Psoas muscle (tissue), 8 donors: ENCODE data around the gene IFT57. TPM values are rescaled to one million over a fixed set of nuclear protein-coding genes. Genes with fewer than 3 reads are reported as not detected.

ENCODE experiments used
- ATAC-seq, 4 donors: fragments of 200-7000 bp; cut with Tn5 transposase; one replicate each; pipeline ENCODE4 v1.9.1; 2020; ENCODE audit warnings: moderate library complexity in 3 of 4, mild to moderate bottlenecking in 2 of 4
- DNase-seq, 2 donors: peaks; one replicate each; pipeline ENCODE4 v3.0.0-alpha.2; 2020
- H3K27ac ChIP-seq: fragments of 200-600 bp; one replicate; pipeline ENCODE4 v1.8.0; 2022
- H3K27me3 ChIP-seq, 3 donors: fragments of 200-600 bp in 1 of 3; one replicate each; pipeline versions ENCODE4 v1.6.1 to v1.8.0; 2013 to 2022; ENCODE audit warnings: low read length in 2 of 3, mild to moderate bottlenecking in 2 of 3, moderate library complexity in 1 of 3; ENCODE audit not compliant: insufficient read depth in 3 of 3
- H3K36me3 ChIP-seq, 2 donors: fragments of 200-600 bp in 1 of 2; one replicate each; pipeline versions ENCODE4 v1.6.1 to v1.8.0; 2013 to 2022; ENCODE audit warnings: low read depth in 1 of 2, mild to moderate bottlenecking in 1 of 2, moderate library complexity in 1 of 2; ENCODE audit not compliant: insufficient read depth in 1 of 2
- H3K4me1 ChIP-seq: fragments of 200-600 bp; one replicate; pipeline ENCODE4 v1.8.0; 2022
- H3K4me3 ChIP-seq: fragments of 200-600 bp; one replicate; pipeline ENCODE4 v1.8.0; 2022; ENCODE audit warnings: mild to moderate bottlenecking
- H3K9me3 ChIP-seq: fragments of 200-600 bp; one replicate; pipeline ENCODE4 v1.8.0; 2022
- CTCF ChIP-seq: fragments of 200-600 bp; IDR thresholded peaks from one replicate; pipeline ENCODE4 v1.8.0; 2022; ENCODE audit warnings: antibody characterized with exemption
- WGBS, 3 donors: extraction: QIAGEN DNeasy Blood & Tissue Kit; methylation state at CpG; one replicate each; pipeline versions ENCODE4 v1.1.6 to v1.1.7; 2013; 5-methylcytosine and 5-hydroxymethylcytosine counted together
- intact Hi-C, 2 donors: fragments of 100-400 bp; cut with DNase I; formaldehyde crosslinking; loops; one replicate each; pipeline versions ENCODE4 v1.11.0 to v1.14.2; 2022
- polyA plus RNA-seq, 3 donors: library from polyadenylated mRNA; stranded (reverse); fragments of 200-250 nt; gene quantifications; one replicate each; pipeline ENCODE4 v1.2.3, GENCODE V29; 2013
- total RNA-seq, 4 donors: library from RNA; stranded (reverse); fragmentation: NEBNext Ultra II Directional in 2 of 4; extraction: Animal tissue kit (Norgen Biotek cat#: 25700) in 2 of 4; gene quantifications; one replicate each; pipeline versions ENCODE4 v1.2.1 to v1.2.4, GENCODE V29; 2021 to 2023
- donor health status: healthy with polysubstance abuse.
- donor health status: DM: no; HTN: no; CAD: no; lungs with moderate emphysema.
- donor health status: Bipolar disorder and iron deficiency.
- donor health status: healthy.
- donor health status: DM: yes; HTN: yes; CAD: no.
- donor health status: DM: no; HTN: no; CAD: no.
- donor health status: DM: no; HTN: no; CAD: no.
- donor health status: DM: yes; HTN: yes; CAD: no.

The IFT57 gene
- total and polyA plus RNA-seq, 7 donors = 5.3 to 18.0 (median 14.6) TPM

GRCh38 chr3:108117241-108117775, 104.9 kb downstream of the IFT57 start:
- TF ChIP-seq CTCF = no peak
- Histone ChIP-seq H3K4me3 (no peak overlapping the region), H3K9me3 (no peaks in the 10 kb centered on the region), H3K27me3 (no peaks in the 10 kb centered on the region), H3K36me3 (no peaks in the 10 kb centered on the region), H3K4me1 (no peaks in the 10 kb centered on the region), H3K27ac (no peak overlapping the region)
- WGBS, 3 donors = 29 to 45% (median 31%) methylated on average over 6 of the region's 6 CpGs
- intact Hi-C loops = no loop called here
- DNase-seq (no peak), ATAC-seq (no peak)

- intact Hi-C loops = no loop called here
- H3K9me3 ChIP-seq = no peaks in the 10 kb centered on the region
- ATAC-seq = no peak
- WGBS, 3 donors = 76 to 84% (median 79%) methylated on average over 16 of the region's 16 CpGs
- H3K4me1 ChIP-seq = no peaks in the 10 kb centered on the region
- H3K27ac ChIP-seq = no peak overlapping the region
- no peaks in the 10 kb centered on the region for H3K36me3 ChIP-seq
- no peak for TF ChIP-seq CTCF
- no peaks in the 10 kb centered on the region for H3K27me3 ChIP-seq
- DNase-seq = no peak
- H3K4me3 ChIP-seq = no peak overlapping the region
Observed at GRCh38 chr3:108114423-108115065, 107.7 kb downstream of the IFT57 start.

- no peaks in the 10 kb centered on the region for H3K9me3 ChIP-seq
- H3K27me3 ChIP-seq = no peaks in the 10 kb centered on the region
- H3K4me1 ChIP-seq = no peaks in the 10 kb centered on the region
- H3K4me3 ChIP-seq = no peak overlapping the region
- no peaks in the 10 kb centered on the region for H3K36me3 ChIP-seq
- intact Hi-C loops = no loop called here
- 92 to 98% (median 94%) methylated on average over 15 of the region's 15 CpGs for WGBS, 3 donors
- H3K27ac ChIP-seq = no peak overlapping the region
- ATAC-seq (no peak), DNase-seq (no peak)
- TF ChIP-seq CTCF = no peak
Observed at GRCh38 chr3:108113975-108114374, 108.2 kb downstream of the IFT57 start.

- WGBS, 3 donors = 71 to 94% (median 92%) methylated on average over 3 of the region's 3 CpGs
- no peaks in the 10 kb centered on the region for H3K4me1 ChIP-seq
- no peaks in the 10 kb centered on the region for H3K27me3 ChIP-seq
- intact Hi-C loops = no loop called here
- DNase-seq = no peak
- H3K27ac ChIP-seq = no peak overlapping the region
- H3K36me3 ChIP-seq = no peaks in the 10 kb centered on the region
- no peak overlapping the region for H3K4me3 ChIP-seq
- ATAC-seq = no peak
- H3K9me3 ChIP-seq = no peaks in the 10 kb centered on the region
- TF ChIP-seq CTCF = no peak
Observed at GRCh38 chr3:108110934-108111333, 111.3 kb downstream of the IFT57 start.

Other genes starting within 250 kb of the IFT57 start
- gene CD47, start 131.4 kb downstream of the IFT57 start, total RNA-seq = 10 to 100 TPM; 12.9 to 26.5 (median 17.5) TPM
- gene CD47, start 131.4 kb downstream of the IFT57 start, polyA plus RNA-seq = 10 to 100 TPM; 12.2 to 53.1 (median 14.7) TPM
- gene HHLA2, start 74.1 kb upstream of the IFT57 start, total RNA-seq = not detected
- gene HHLA2, start 74.1 kb upstream of the IFT57 start, polyA plus RNA-seq = under 1 TPM in 1 of 3 donors, not detected in 2; 0.04 TPM